GM21526 (cell line): ENCODE measurements around the gene GZMB.
A peak's percentile ranks its signal among the peaks of the same experiment; 100 is the strongest.
"Not testable (repeated sequence)": the region's sequence is repeated elsewhere in the genome, so short reads cannot be mapped to it uniquely, and the experiment has no call there.

Experiments used
- ATAC-seq: cut with Tn5 transposase; IDR thresholded peaks from one replicate; pipeline ENCODE4 v1.9.1; 2021; ENCODE audit warnings: moderate library complexity; ENCODE audit not compliant: unreplicated experiment, low FRiP score

GZMB gene

GRCh38 chr14:24634158-24634557, at the start of gene GZMB:
Gene GZMB, minus strand, starts transcription at chr14:24634190. Its CDS starts 30 bp downstream, at chr14:24634160.
- no peak for ATAC-seq

- ATAC-seq, result no peak
Measured at GRCh38 chr14:24681056-24681455, 47.1 kb upstream of the GZMB start.

GRCh38 chr14:24680516-24680915, 46.5 kb upstream of the GZMB start:
- ATAC-seq, result no peak

GRCh38 chr14:24679248-24679961, 45.4 kb upstream of the GZMB start:
- no peak for ATAC-seq

GRCh38 chr14:24678801-24679247, 44.8 kb upstream of the GZMB start:
- ATAC-seq, result peak; percentile 81

GRCh38 chr14:24677956-24678355, 44.0 kb upstream of the GZMB start:
- ATAC-seq, result no peak

- ATAC-seq, result peak; percentile 58
Measured at GRCh38 chr14:24674204-24674970, 40.4 kb upstream of the GZMB start.

- peak; percentile 63 for ATAC-seq
Measured at GRCh38 chr14:24673534-24674203, 39.7 kb upstream of the GZMB start.

- ATAC-seq, result peak; percentile 62
Measured at GRCh38 chr14:24673059-24673458, 39.1 kb upstream of the GZMB start.

- no peak for ATAC-seq
Measured at GRCh38 chr14:24670594-24670993, 36.6 kb upstream of the GZMB start.

- ATAC-seq, result no peak
Measured at GRCh38 chr14:24669651-24670050, 35.7 kb upstream of the GZMB start.

GRCh38 chr14:24665440-24665991, 31.5 kb upstream of the GZMB start:
- ATAC-seq, result peak; percentile 97

GRCh38 chr14:24664366-24664765, 30.4 kb upstream of the GZMB start:
- ATAC-seq, result no peak

- no peak for ATAC-seq
Measured at GRCh38 chr14:24662753-24663152, 28.8 kb upstream of the GZMB start.

GRCh38 chr14:24659916-24660570, 26.1 kb upstream of the GZMB start:
- no peak for ATAC-seq

- ATAC-seq, result not testable (repeated sequence)
Measured at GRCh38 chr14:24648361-24648760, 14.4 kb upstream of the GZMB start.

- no peak for ATAC-seq
Measured at GRCh38 chr14:24639905-24640304, 5.9 kb upstream of the GZMB start.

- ATAC-seq, result no peak
Measured at GRCh38 chr14:24639270-24639669, 5.3 kb upstream of the GZMB start.

GRCh38 chr14:24633353-24633752, 637 bp downstream of the GZMB start:
- ATAC-seq, result no peak

GRCh38 chr14:24632761-24633160, 1.2 kb downstream of the GZMB start:
- no peak for ATAC-seq
